Ascending aorta (tissue), 2 donors: ENCODE measurements around the gene TBC1D5. TPM values are rescaled to one million over a fixed set of nuclear protein-coding genes. Genes with fewer than 3 reads are reported as not detected.

Experiments used
- DNase-seq, 2 donors: peaks; one replicate each; pipeline ENCODE4 v3.0.0-alpha.2; 2019; ENCODE audit warnings: low spot score in 2 of 2
- H3K27ac ChIP-seq, 2 donors: fragments of 200-600 bp; sonication (generic); one replicate each; pipeline ENCODE4 v1.5.1; 2016 to 2017; ENCODE audit warnings: mild to moderate bottlenecking in 1 of 2
- H3K27me3 ChIP-seq: fragments of 200-600 bp; sonication (generic); one replicate; pipeline ENCODE4 v1.5.1; 2017
- H3K36me3 ChIP-seq, 2 donors: fragments of 200-600 bp; sonication (generic); one replicate each; pipeline ENCODE4 v1.5.1; 2016
- H3K4me1 ChIP-seq, 2 donors: fragments of 200-600 bp; sonication (generic); one replicate each; pipeline ENCODE4 v1.5.1; 2016 to 2017; ENCODE audit warnings: mild to moderate bottlenecking in 1 of 2
- H3K4me3 ChIP-seq, 2 donors: fragments of 200-600 bp; sonication (generic); one replicate each; pipeline ENCODE4 v1.5.1; 2016 to 2017; ENCODE audit warnings: mild to moderate bottlenecking in 1 of 2
- H3K9me3 ChIP-seq, 2 donors: fragments of 200-600 bp; sonication (generic); one replicate each; pipeline ENCODE4 v1.5.1; 2016
- intact Hi-C: fragments of 100-400 bp; cut with DNase I; formaldehyde crosslinking; loops from one replicate; pipeline ENCODE4 v1.15.1; 2023
- total RNA-seq: library from RNA; depleted of rRNA; stranded (reverse); fragments of >200 nt; gene quantifications from one replicate; pipeline ENCODE4 v1.1.0, GENCODE V29; 2016
- TF ChIP-seq, protein P1 (sequence below), 3 experiments: fragments of 200-600 bp in 2 of 3; fragments of 450-650 bp in 1 of 3; sonication (generic) in 2 of 3; IDR thresholded peaks; one replicate each; pipeline ENCODE4 v1.5.1; 2016 to 2019; ENCODE audit warnings: antibody characterized with exemption in 3 of 3, mild to moderate bottlenecking in 1 of 3, moderate library complexity in 1 of 3

The TBC1D5 gene
- total RNA-seq, 1 donor from 2014 or later: 43.3 TPM

DNA sequence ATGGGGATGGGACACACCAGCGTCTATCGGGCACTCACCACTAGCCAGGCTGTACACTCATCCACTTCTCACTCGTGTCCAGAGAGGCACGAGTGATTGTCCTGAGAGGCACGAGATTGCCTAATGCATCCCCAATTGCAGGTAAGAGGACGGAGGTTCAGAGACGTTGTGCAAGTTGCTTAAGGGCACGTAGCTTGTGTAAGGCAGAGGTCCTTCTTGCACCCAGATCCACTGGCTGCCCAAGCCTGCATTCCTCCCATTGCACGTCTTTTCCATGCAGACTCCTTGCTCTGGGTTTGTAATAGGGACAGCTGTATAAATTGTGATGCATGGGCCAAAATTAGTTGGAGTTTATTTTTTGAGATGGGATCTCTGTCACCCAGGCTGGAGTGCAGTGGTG, 593.4 kb downstream of the TBC1D5 start:
- TF ChIP-seq, protein P1, sequence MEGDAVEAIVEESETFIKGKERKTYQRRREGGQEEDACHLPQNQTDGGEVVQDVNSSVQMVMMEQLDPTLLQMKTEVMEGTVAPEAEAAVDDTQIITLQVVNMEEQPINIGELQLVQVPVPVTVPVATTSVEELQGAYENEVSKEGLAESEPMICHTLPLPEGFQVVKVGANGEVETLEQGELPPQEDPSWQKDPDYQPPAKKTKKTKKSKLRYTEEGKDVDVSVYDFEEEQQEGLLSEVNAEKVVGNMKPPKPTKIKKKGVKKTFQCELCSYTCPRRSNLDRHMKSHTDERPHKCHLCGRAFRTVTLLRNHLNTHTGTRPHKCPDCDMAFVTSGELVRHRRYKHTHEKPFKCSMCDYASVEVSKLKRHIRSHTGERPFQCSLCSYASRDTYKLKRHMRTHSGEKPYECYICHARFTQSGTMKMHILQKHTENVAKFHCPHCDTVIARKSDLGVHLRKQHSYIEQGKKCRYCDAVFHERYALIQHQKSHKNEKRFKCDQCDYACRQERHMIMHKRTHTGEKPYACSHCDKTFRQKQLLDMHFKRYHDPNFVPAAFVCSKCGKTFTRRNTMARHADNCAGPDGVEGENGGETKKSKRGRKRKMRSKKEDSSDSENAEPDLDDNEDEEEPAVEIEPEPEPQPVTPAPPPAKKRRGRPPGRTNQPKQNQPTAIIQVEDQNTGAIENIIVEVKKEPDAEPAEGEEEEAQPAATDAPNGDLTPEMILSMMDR (IDR thresholded peaks at IDR 0.05): no peak
- Histone ChIP-seq H3K27me3 (no peaks in the 10 kb centered on the region), H3K4me1 (no peaks in the 10 kb centered on the region), H3K36me3 (peaks cover 7 to 15% of the 10 kb centered on the region in 2 donors), H3K4me3 (no peak overlapping the region), H3K27ac (no peak overlapping the region), H3K9me3 (peaks cover 0 to 10% of the 10 kb centered on the region in 2 donors)
- peak in 1 of 2 donors; percentile 24 for DNase-seq
- intact Hi-C loops: no loop called here

DNA sequence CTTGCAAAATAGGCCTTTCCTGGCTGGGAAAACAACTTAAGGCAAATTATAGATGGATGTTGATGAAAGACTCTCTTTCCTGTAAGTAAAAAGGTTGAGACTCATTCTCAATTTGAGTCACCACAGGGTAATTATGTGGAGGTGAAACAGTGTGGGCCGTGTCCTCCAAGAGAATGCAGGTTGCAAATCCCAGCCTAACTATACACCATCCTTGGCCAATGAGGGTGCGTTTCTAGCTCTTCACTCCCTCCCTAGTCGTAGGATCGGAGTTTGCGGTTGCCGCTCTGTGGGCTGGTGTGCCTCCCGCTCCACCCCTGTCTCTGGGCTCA, 597.8 kb downstream of the TBC1D5 start:
- H3K4me3 ChIP-seq: no peak overlapping the region
- TF ChIP-seq, protein P1 (IDR thresholded peaks at IDR 0.05): no peak
- H3K9me3 ChIP-seq: no peaks in the 10 kb centered on the region
- no peak overlapping the region for H3K27ac ChIP-seq
- H3K36me3 ChIP-seq: no peaks in the 10 kb centered on the region
- H3K4me1 ChIP-seq: peaks cover 6 to 16% of the 10 kb centered on the region in 2 donors
- intact Hi-C loops: no loop called here
- no peaks in the 10 kb centered on the region for H3K27me3 ChIP-seq
- peak in 1 of 2 donors; percentile 2 for DNase-seq

DNA sequence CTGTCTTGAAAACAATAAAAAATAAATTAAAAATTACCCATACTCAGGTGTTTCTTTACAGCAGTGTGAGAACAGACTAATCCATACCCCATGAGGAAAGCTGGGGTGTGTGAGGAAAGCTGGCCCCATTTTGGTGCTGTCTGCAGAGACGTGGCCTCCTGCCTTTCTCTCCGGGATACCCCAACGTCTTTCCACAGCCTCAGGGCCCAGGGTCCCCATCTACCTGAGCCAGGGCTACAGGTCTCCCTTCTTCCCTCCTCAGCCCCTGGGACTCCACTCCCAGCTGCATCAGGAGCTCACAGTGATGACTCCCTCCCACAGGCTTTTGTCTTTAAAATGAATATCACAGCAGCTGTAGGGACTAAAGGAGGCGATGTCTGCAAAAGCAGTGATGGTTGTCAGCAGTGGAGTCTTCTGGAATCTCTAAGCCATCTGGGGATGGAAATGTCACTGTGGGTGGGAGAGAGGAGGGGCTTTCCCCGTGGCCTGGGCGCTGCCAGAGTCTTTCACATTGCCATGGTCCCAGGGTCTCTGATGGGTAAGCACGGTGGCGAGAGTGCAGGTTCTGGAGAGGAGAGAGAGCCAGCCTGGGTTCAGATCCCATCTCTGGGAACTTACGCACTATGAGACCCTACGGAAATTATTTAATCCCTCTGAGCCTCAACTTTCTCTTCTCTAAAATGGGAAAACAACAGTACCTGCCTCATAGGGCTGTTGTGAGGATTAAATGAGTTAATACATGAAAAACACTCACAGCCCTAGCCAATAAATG, 598.4 kb downstream of the TBC1D5 start:
- DNase-seq: peak in 1 of 2 donors; percentile 54
- no peaks in the 10 kb centered on the region for H3K9me3 ChIP-seq
- no peaks in the 10 kb centered on the region for H3K36me3 ChIP-seq
- H3K4me1 ChIP-seq: peaks cover 6 to 16% of the 10 kb centered on the region in 2 donors
- H3K4me3 ChIP-seq: no peak overlapping the region
- TF ChIP-seq, protein P1 (IDR thresholded peaks at IDR 0.05): no peak
- H3K27ac ChIP-seq: peak overlapping the region in 1 of 2 donors; percentile 37
- H3K27me3 ChIP-seq: no peaks in the 10 kb centered on the region
- intact Hi-C loops: no loop called here

DNA sequence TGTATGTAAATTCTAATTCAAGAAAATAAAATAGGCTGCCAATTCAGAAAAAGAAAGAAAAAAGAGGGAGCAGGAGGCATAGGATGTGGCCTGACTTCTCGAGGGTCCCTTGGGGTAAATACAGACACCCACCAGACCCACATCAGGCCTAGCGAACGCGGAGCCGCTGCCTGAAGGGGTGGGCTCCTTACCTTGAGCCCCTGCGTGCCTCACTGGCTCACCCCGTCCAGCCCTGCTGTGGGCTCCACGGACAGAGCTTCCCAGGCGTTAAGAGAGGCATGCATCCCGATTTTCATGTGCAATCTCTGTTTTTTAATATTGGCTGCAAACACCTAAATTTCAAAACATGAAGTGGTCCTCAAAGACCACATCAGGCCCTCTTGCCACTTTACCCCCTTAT, 599.9 kb downstream of the TBC1D5 start:
- H3K36me3 ChIP-seq: no peaks in the 10 kb centered on the region
- TF ChIP-seq, protein P1 (IDR thresholded peaks at IDR 0.05): no peak
- intact Hi-C loops: no loop called here
- H3K27me3 ChIP-seq: no peaks in the 10 kb centered on the region
- H3K4me1 ChIP-seq: peaks cover 6 to 16% of the 10 kb centered on the region in 2 donors
- DNase-seq: peak in 1 of 2 donors; percentile 40
- no peaks in the 10 kb centered on the region for H3K9me3 ChIP-seq
- no peak overlapping the region for H3K4me3 ChIP-seq
- H3K27ac ChIP-seq: no peak overlapping the region

DNA sequence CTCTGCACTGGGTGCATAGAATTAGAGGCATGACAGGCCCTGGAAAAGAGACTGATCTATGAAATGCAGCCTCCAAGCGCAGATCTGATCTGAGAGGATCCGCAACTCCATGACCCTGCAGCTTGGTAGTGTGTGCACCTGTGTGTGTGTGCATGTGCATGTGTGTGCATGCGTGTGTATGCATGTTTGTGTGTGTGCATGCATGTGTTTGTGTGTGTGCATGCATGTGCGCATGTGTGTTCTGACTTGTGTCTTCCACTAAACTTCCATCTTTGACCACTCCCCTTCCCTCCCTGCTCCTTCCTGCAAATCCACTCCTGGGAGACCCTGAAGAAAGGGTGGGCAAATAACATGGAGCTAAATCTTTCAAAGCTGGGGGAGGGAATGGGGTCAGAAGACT, 600.7 kb downstream of the TBC1D5 start:
- DNase-seq: peak in 1 of 2 donors; percentile 39
- H3K36me3 ChIP-seq: no peaks in the 10 kb centered on the region
- TF ChIP-seq, protein P1 (IDR thresholded peaks at IDR 0.05): no peak
- peaks cover 7 to 16% of the 10 kb centered on the region in 2 donors for H3K4me1 ChIP-seq
- no peak overlapping the region for H3K27ac ChIP-seq
- H3K4me3 ChIP-seq: no peak overlapping the region
- H3K27me3 ChIP-seq: no peaks in the 10 kb centered on the region
- intact Hi-C loops: no loop called here
- H3K9me3 ChIP-seq: no peaks in the 10 kb centered on the region
